ENCODE measurements around the gene KERA. TPM values are rescaled to one million over a fixed set of nuclear protein-coding genes. Genes with fewer than 3 reads are reported as not detected.

Gene KERA
- total and polyA plus RNA-seq, 2 of the 4 experiments (the other 2 are of a cell fraction) = not detected

GRCh38 chr12:91040096-91040755 lies 17.6 kb downstream of the KERA start:
- Histone ChIP-seq H3K4me2 (ENCODE audit: low read depth, low read length) (no peak overlapping the region), H2BK15ac (ENCODE audit: low read depth, low read length) (no peak overlapping the region), H3K9me3 (ENCODE audit: control insufficient read depth, insufficient read depth, low read length) (no peaks in the 10 kb centered on the region), H3K79me1 (ENCODE audit: low read depth in 1 of 2, low read length in 2 of 2) (no peaks in the 10 kb centered on the region), H3K4me1 (ENCODE audit: control insufficient read depth, insufficient read depth, low read length) (no peaks in the 10 kb centered on the region), H2AK5ac (ENCODE audit: low read depth, low read length) (no peak overlapping the region), H3K56ac (ENCODE audit: extremely low read depth, insufficient read depth, low read length) (no peak overlapping the region), H3K27ac (ENCODE audit: insufficient read depth, low read length) (no peak overlapping the region), H4K91ac (ENCODE audit: insufficient read depth, low read depth, low read length) (no peak overlapping the region), H3K27me3 (ENCODE audit: control insufficient read depth, insufficient read depth, low read length) (no peaks in the 10 kb centered on the region), H3K9me1 (ENCODE audit: insufficient read depth, low read length) (no peaks in the 10 kb centered on the region), H4K5ac (ENCODE audit: low read depth, low read length) (no peak overlapping the region), H2AFZ (replicated peaks; ENCODE audit: low read length, poor library complexity) (no peak overlapping the region), H3K4me3 (ENCODE audit: insufficient read depth, low read depth, low read length) (no peak overlapping the region), H3K4ac (ENCODE audit: low read depth, low read length) (no peak overlapping the region), H2BK5ac (ENCODE audit: low read depth, low read length, poor library complexity, severe bottlenecking) (no peak overlapping the region), H3K14ac (replicated peaks; ENCODE audit: low read depth, low read length) (no peak overlapping the region), H2BK120ac (ENCODE audit: low read depth, low read length) (no peak overlapping the region), H4K8ac (ENCODE audit: low read depth in 2 of 2, low read length in 2 of 2) (no peak overlapping the region), H3K18ac (ENCODE audit: low read depth, low read length) (no peak overlapping the region), H2BK20ac (ENCODE audit: low read depth, low read length) (no peak overlapping the region), H4K20me1 (ENCODE audit: insufficient read depth, low read length) (no peaks in the 10 kb centered on the region), H3K23ac (ENCODE audit: low read depth, low read length) (no peak overlapping the region), H3K36me3 (ENCODE audit: control insufficient read depth, insufficient read depth, low read length) (no peaks in the 10 kb centered on the region), H3K9ac (ENCODE audit: low read depth, low read length) (no peak overlapping the region), H2AK9ac (replicated peaks; ENCODE audit: low read depth, low read length, poor library complexity) (no peak overlapping the region)
- WGBS, 2 experiments (ENCODE audit: extremely low coverage in 2 of 2, insufficient read length in 1 of 2) = no CpG with 5 or more reads among the region's 1 CpG
- in situ Hi-C loops (cut with MboI; ENCODE audit: low sequenced_read_pairs) (no loop called here), intact Hi-C loops (cut with micrococcal nuclease) (loop anchor here (5.0 kb wide), 1 partner anchor 52 kb away; no protein-coding TSS in a partner anchor), dilution Hi-C loops (cut with HindIII; ENCODE audit: low sequenced_read_pairs, unreplicated experiment) (no loop called here)
- TF ChIP-seq MXI1 (IDR thresholded peaks at IDR 0.05; ENCODE audit: borderline replicate concordance, low read depth, low read length) (no peak), CEBPB (IDR thresholded peaks at IDR 0.05; ENCODE audit: low read depth, low read length) (peak; percentile 31)
- no peak for ATAC-seq (ENCODE audit: low read depth)
- DNase-seq = peak; percentile 47
- ChIA-PET CTCF (no interaction called here), POLR2A (ENCODE audit: unreplicated experiment) (no interaction called here)
- no TSS peak for BruUV-seq (replicated peaks)

All from IMR-90 (cell line).